HG03457 (cell line): ENCODE measurements around the gene PAX9.

ENCODE experiments used
- ATAC-seq: cut with Tn5 transposase; IDR thresholded peaks from one replicate; pipeline ENCODE4 v1.9.1; 2021; ENCODE audit warnings: moderate number of reproducible peaks; ENCODE audit not compliant: unreplicated experiment

Gene PAX9

GRCh38 chr14:36655963-36656686 lies 5.5 kb upstream of the PAX9 start:
- ATAC-seq: no peak

GRCh38 chr14:36656687-36657398 lies 4.8 kb upstream of the PAX9 start:
- no peak for ATAC-seq

GRCh38 chr14:36657399-36658122 lies 4.1 kb upstream of the PAX9 start:
- no peak for ATAC-seq

DNA sequence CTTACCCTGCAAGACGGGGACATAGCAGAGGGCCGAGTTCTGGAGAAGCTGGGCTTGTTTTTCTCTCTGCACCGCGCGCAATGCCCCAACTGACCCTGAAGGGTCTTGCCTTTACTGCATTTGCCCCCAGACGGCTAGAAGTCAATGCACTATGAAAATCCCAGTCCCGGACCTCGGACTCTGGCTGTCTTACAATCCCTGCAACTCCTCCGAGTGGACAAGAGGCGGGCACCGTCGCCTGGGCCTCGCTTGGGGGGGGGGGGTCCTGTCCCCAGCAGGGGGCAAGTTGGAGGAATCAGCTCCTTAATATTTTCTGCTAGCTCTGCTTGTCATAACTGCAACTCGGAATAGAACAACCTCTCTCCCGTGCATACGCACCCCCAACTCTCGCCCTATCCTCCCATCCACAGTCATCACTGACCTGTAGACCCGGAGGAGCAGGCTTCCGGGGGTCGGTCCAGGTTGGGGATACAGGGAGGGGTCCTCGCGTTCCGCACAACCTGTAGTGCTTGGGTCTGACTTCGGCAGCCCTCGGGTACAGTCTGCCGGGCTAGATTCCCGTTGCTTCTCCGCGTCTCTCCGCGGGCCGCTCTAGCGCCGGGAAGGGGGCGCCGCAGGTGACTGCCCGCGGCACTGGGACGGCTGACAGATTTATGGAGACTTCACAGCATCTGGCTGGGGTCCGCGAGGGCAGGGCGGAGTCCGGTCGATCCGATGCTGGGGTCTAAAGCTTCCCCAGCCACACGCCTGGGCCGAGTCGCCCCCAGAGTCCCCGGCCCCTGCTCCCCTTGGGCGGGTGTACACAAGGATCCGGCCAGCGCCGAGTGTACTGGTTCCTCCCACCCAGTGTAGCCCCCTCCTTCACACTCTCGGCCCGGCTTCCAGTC lies 3.3 kb upstream of the PAX9 start:
- no peak for ATAC-seq

GRCh38 chr14:36659010-36659821 lies 2.4 kb upstream of the PAX9 start:
- ATAC-seq: no peak

DNA sequence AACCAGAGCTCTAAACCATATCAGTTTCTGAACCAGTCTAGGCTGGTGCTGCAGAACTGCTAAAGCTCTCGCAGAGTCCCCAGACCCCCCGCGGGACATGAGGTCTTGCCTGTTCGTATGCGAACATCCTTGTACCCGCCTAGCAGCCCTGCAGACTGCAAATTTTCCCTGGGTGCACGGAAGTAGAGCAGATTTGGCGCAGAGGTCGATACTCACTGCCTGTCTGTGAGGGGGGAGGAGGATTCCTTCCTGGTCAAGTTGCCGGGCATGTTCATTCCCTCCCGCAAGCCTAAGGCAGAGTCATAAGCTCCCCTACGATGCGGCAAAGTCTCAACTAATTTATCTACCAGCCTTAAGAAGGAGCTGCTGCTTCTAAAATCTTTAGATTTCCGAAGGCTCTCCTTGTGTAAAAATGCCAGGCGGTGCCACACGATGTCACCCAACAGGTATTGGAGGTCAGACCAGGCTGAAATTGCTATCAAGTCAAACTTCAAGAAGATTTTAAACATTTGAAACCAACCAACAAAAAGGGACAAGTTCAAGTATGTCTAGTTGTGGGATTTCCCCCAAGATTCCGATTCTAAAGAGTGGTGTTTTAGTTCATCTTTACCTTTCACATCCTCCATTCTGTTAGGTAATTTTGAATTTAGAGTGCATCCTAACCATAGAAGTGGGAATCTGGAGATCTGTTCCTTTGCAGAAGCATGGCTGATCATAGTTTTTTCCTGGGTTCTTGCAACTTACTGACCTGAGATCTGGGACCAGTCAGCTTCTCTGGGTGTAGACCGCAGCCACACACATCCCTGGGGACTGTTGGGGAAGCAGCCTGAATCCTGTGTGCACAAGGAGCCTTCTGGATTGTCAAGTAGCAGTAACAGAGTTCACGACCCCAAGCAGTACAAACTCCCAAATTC lies 1.6 kb upstream of the PAX9 start:
- no peak for ATAC-seq

DNA sequence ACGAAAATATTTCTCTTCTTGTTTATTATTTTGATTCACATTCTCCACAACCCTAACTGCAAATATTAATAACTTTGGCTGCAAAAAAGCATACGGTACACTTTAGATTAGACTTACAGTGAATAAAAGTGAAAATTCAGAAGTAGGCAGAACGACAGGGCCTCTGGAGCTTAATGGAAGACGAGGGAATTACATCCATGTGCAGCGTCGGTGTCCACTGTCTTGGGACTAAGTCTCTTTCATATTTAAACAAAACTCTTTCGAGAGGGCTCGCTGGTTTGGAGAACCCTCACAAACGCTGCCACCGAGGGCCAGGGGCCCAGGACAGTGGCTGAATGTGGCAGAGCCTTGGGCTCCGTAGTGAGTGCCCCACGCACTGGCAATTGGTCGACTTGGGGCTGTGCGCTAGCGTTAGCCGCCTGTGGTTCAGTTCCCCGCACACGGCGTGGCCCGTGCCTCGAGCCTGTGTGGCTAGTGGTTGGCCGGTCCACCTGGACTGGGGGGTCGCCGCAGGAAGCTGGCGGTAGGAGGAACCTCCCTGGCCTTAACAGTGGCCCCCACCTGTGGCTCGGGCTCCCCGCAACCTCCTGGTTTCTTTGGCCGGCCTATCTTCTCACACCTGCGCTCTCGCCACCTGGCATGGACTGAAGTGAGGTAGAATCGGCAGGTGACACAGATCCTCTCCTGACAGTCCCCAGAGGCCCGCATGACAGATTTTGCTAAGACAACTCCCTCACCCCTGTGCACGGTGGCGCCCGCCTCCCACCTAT lies 739 bp upstream of the PAX9 start:
- ATAC-seq: no peak

DNA sequence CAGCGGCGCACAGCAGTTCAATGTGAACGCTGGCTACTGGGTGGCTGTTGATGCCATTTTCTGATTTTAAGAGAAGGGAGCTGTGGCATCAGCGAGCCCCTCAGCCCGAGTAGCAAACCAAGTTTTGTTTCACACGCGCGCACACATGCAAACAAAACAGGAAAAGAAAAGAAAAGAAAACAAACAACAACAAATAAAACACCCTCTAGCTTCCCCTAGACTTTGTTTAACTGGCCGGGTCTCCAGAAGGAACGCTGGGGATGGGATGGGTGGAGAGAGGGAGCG lies 540 bp downstream of the PAX9 start:
- no peak for ATAC-seq

DNA sequence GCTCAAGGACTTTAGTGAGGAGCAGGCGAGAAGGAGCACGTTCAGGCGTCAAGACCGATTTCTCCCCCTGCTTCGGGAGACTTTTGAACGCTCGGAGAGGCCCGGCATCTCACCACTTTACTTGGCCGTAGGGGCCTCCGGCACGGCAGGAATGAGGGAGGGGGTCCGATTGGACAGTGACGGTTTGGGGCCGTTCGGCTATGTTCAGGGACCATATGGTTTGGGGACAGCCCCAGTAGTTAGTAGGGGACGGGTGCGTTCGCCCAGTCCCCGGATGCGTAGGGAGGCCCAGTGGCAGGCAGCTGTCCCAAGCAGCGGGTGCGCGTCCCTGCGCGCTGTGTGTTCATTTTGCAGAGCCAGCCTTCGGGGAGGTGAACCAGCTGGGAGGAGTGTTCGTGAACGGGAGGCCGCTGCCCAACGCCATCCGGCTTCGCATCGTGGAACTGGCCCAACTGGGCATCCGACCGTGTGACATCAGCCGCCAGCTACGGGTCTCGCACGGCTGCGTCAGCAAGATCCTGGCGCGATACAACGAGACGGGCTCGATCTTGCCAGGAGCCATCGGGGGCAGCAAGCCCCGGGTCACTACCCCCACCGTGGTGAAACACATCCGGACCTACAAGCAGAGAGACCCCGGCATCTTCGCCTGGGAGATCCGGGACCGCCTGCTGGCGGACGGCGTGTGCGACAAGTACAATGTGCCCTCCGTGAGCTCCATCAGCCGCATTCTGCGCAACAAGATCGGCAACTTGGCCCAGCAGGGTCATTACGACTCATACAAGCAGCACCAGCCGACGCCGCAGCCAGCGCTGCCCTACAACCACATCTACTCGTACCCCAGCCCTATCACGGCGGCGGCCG lies 1.1 kb downstream of the PAX9 start:
- no peak for ATAC-seq

DNA sequence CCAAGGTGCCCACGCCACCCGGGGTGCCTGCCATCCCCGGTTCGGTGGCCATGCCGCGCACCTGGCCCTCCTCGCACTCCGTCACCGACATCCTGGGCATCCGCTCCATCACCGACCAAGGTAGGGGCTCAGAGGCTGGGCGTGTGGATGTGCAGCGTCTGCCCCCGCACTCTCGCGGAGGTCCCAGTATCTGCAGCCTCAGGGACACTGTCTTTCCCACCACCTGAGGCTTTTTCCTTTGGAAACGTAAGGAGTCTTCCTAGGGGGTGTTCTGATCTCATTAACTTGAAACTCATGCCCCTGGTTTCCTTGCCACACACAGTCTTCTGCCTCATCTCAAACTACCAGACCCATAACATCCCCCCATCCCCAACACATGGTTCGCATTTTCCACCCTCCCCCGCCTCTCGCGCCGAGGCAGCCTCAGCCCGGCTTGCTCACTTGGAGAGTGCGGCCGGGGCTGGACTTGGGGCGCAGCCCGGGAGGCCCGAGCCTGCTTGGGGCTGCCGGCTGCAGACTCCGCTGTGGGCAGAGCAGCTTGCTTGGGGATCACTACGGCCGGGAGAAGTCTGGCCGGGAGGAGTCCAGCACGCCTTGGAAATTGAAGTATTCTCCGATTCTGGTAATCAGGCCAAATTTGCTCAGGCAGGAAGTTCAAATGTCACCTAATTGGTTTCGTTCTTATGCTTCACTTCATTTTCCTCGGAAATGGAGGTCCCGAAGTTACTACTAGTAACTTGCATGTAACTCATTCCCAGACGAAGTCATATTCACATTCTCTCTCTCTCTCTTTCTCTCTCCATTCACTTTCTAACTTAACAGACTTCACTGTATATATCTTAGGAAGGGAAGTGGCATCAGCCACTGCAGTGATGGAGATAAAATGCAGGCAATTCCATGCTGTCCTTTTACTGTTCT lies 2.0 kb downstream of the PAX9 start:
- ATAC-seq: no peak

GRCh38 chr14:36664322-36665193 lies 2.9 kb downstream of the PAX9 start:
- no peak for ATAC-seq

DNA sequence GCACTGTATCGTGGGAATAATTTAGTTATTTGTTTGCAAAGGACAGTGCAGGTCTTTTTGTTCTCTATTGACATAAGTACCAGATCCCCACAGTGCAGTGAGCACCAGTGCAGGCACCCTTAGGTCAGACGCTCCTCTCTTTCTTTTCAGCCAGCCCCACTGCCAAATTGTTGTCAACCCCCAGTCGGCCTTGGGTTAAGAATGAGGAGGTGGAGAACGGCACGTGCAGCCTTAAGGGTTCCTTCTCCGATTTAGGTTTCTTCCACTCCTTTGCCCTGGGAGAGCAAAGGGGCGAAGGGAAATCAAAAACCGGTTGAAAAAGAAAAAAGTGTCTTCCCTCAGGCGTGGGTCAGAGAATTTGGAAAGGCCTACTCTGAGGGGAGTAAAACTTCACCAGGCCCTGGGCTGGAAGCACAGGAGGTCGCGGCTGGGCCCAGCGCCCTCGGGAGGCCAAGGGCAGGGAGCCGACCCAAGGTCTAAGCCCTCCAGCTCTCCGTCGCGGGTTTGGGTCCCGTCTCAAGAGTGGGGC lies 4.3 kb downstream of the PAX9 start:
- ATAC-seq: no peak

GRCh38 chr14:36666416-36667206 lies 5.0 kb downstream of the PAX9 start:
- ATAC-seq: no peak

- ATAC-seq: no peak
These were observed 6.0 kb downstream of the PAX9 start for GRCh38 chr14:36667679-36668078.

GRCh38 chr14:36671149-36671548 lies 9.5 kb downstream of the PAX9 start:
- ATAC-seq: no peak
